RPMI8226 (cell line): Measurements from ENCODE around the gene POC1A.
A peak's percentile ranks its signal among the peaks of the same experiment; 100 is the strongest.

Experiments used
- DNase-seq: peaks from one replicate; pipeline ENCODE4 v3.0.0-alpha.2; 2015

POC1A gene

GRCh38 chr3:52154135-52155094 is at the start of gene POC1A:
Gene POC1A, minus strand, starts transcription at chr3:52154423. Its CDS starts 51 bp downstream, at chr3:52154372.
- peak; percentile 98 for DNase-seq

- no peak for DNase-seq
These were observed 49.5 kb upstream of the POC1A start for GRCh38 chr3:52203701-52204100.

- no peak for DNase-seq
These were observed 48.3 kb upstream of the POC1A start for GRCh38 chr3:52202384-52203077.

GRCh38 chr3:52200981-52201679 is 46.9 kb upstream of the POC1A start:
- DNase-seq: no peak

GRCh38 chr3:52198643-52199608 is 44.7 kb upstream of the POC1A start:
- no peak for DNase-seq

GRCh38 chr3:52197842-52198625 is 43.8 kb upstream of the POC1A start, which contains the start of gene ALAS1:
Gene ALAS1, plus strand, starts transcription at chr3:52198160. Its CDS starts 1,082 bp downstream, at chr3:52199242.
- peak; percentile 95 for DNase-seq

GRCh38 chr3:52197499-52197841 is 43.2 kb upstream of the POC1A start:
- no peak for DNase-seq

GRCh38 chr3:52196977-52197376 is 42.8 kb upstream of the POC1A start:
- DNase-seq: no peak

GRCh38 chr3:52195823-52196331 is 41.7 kb upstream of the POC1A start:
- DNase-seq: no peak

GRCh38 chr3:52195291-52195597 is 41.0 kb upstream of the POC1A start:
- DNase-seq: no peak

- DNase-seq: no peak
These were observed 40.5 kb upstream of the POC1A start for GRCh38 chr3:52194485-52195290.

GRCh38 chr3:52193065-52193464 is 38.8 kb upstream of the POC1A start:
- DNase-seq: no peak

- DNase-seq: no peak
These were observed 37.4 kb upstream of the POC1A start for GRCh38 chr3:52191663-52192062.

- no peak for DNase-seq
These were observed 36.3 kb upstream of the POC1A start for GRCh38 chr3:52190294-52191074.

GRCh38 chr3:52188556-52188955 is 34.3 kb upstream of the POC1A start:
- no peak for DNase-seq

- no peak for DNase-seq
These were observed 32.5 kb upstream of the POC1A start for GRCh38 chr3:52186729-52187128.

- DNase-seq: no peak
These were observed 31.6 kb upstream of the POC1A start for GRCh38 chr3:52185837-52186236.

GRCh38 chr3:52185311-52185710 is 31.1 kb upstream of the POC1A start:
- no peak for DNase-seq

GRCh38 chr3:52184690-52185089 is 30.5 kb upstream of the POC1A start:
- DNase-seq: no peak
